IMR-90 (cell line): ENCODE results near the gene CAPS. TPM values are rescaled to one million over a fixed set of nuclear protein-coding genes. Genes with fewer than 3 reads are reported as not detected.

Source experiments
- ATAC-seq: fragments of 200-7000 bp; cut with Tn5 transposase; 2 replicates; pipeline ENCODE4 v1.9.1; 2020; ENCODE audit warnings: low read depth, mild to moderate bottlenecking, moderate library complexity
- BruUV-seq: library from RNA; stranded (reverse); fragments of 400-500 nt; replicated peaks from 2 replicates; lab custom pipeline; 2021; lab: Mats Ljungman, UMichigan
- CTCF ChIA-PET: fragments of 300-600 bp; formaldehyde crosslinking; extraction: SDS; loops from one replicate; lab custom pipeline; 2021; ENCODE audit warnings: antibody characterized with exemption; lab: Yijun Ruan, JAX
- POLR2A ChIA-PET: fragments of 300-600 bp; sonication (Branson Sonifier 250); formaldehyde crosslinking; loops from one replicate; lab custom pipeline; 2022; ENCODE audit warnings: antibody characterized with exemption; ENCODE audit not compliant: unreplicated experiment; lab: Charles Lee
- DNase-seq: peaks from one replicate; pipeline ENCODE4 v3.0.0; 2013
- H2AFZ ChIP-seq: replicated peaks from 2 replicates; pipeline ENCODE3; 2013; ENCODE audit warnings: low read length, mild to moderate bottlenecking; ENCODE audit not compliant: poor library complexity
- H2AK5ac ChIP-seq: 2 replicates; pipeline ENCODE4 v1.6.1; 2013; ENCODE audit warnings: low read depth, low read length, inconsistent platforms
- H2AK9ac ChIP-seq: replicated peaks from 2 replicates; pipeline ENCODE3; 2013; ENCODE audit warnings: mild to moderate bottlenecking, low read depth, low read length, moderate library complexity; ENCODE audit not compliant: poor library complexity
- H2BK120ac ChIP-seq: 2 replicates; pipeline ENCODE4 v1.6.1; 2013; ENCODE audit warnings: low read depth, low read length, inconsistent platforms
- H2BK15ac ChIP-seq: 3 replicates; pipeline ENCODE4 v1.6.1; 2013; ENCODE audit warnings: low read depth, low read length, inconsistent platforms
- H2BK20ac ChIP-seq: 2 replicates; pipeline ENCODE4 v1.6.1; 2013; ENCODE audit warnings: low read depth, mild to moderate bottlenecking, inconsistent platforms, low read length, moderate library complexity
- H2BK5ac ChIP-seq: 2 replicates; pipeline ENCODE4 v1.6.1; 2013; ENCODE audit warnings: mild to moderate bottlenecking, low read depth, low read length, inconsistent platforms; ENCODE audit not compliant: poor library complexity, severe bottlenecking
- H3K14ac ChIP-seq: replicated peaks from 2 replicates; pipeline ENCODE4 v1.6.1; 2013; ENCODE audit warnings: low read depth, low read length, inconsistent platforms
- H3K18ac ChIP-seq: 2 replicates; pipeline ENCODE4 v1.6.1; 2013; ENCODE audit warnings: low read depth, low read length, control low read depth
- H3K23ac ChIP-seq: 2 replicates; pipeline ENCODE4 v1.6.1; 2013; ENCODE audit warnings: low read depth, low read length, inconsistent platforms
- H3K27ac ChIP-seq: 2 replicates; pipeline ENCODE4 v1.5.1; 2013; ENCODE audit warnings: mild to moderate bottlenecking, control low read depth, low read length; ENCODE audit not compliant: insufficient read depth
- H3K27me3 ChIP-seq: 2 replicates; pipeline ENCODE4 v1.6.1; 2013; ENCODE audit warnings: low read length; ENCODE audit not compliant: control insufficient read depth, insufficient read depth
- H3K36me3 ChIP-seq: 2 replicates; pipeline ENCODE4 v1.6.1; 2013; ENCODE audit warnings: low read length, mixed read lengths; ENCODE audit not compliant: control insufficient read depth, insufficient read depth
- H3K4ac ChIP-seq: 2 replicates; pipeline ENCODE4 v1.6.1; 2013; ENCODE audit warnings: low read depth, low read length, inconsistent platforms
- H3K4me1 ChIP-seq: 2 replicates; pipeline ENCODE4 v1.6.1; 2013; ENCODE audit warnings: low read length, mixed read lengths; ENCODE audit not compliant: control insufficient read depth, insufficient read depth
- H3K4me2 ChIP-seq: 2 replicates; pipeline ENCODE4 v1.6.1; 2013; ENCODE audit warnings: low read depth, mild to moderate bottlenecking, control low read depth, low read length, moderate library complexity
- H3K4me3 ChIP-seq: 2 replicates; pipeline ENCODE4 v1.5.1; 2013; ENCODE audit warnings: low read depth, mild to moderate bottlenecking, control low read depth, low read length, moderate library complexity; ENCODE audit not compliant: insufficient read depth
- H3K56ac ChIP-seq: 2 replicates; pipeline ENCODE4 v1.6.1; 2013; ENCODE audit warnings: low read length, inconsistent platforms; ENCODE audit not compliant: insufficient read depth; ENCODE audit errors: extremely low read depth
- H3K79me1 ChIP-seq, 2 experiments: 2 replicates each; pipeline ENCODE4 v1.6.1; 2013; ENCODE audit warnings: low read length in 2 of 2, inconsistent platforms in 1 of 2, low read depth in 1 of 2
- H3K9ac ChIP-seq: 2 replicates; pipeline ENCODE4 v1.6.1; 2013; ENCODE audit warnings: low read depth, low read length, control low read depth
- H3K9me1 ChIP-seq: 2 replicates; pipeline ENCODE4 v1.6.1; 2013; ENCODE audit warnings: low read length, inconsistent platforms; ENCODE audit not compliant: insufficient read depth
- H3K9me3 ChIP-seq: 2 replicates; pipeline ENCODE4 v1.6.1; 2013; ENCODE audit warnings: low read length; ENCODE audit not compliant: control insufficient read depth, insufficient read depth
- H4K20me1 ChIP-seq: 2 replicates; pipeline ENCODE4 v1.6.1; 2013; ENCODE audit warnings: low read length, inconsistent platforms; ENCODE audit not compliant: insufficient read depth
- H4K5ac ChIP-seq: 2 replicates; pipeline ENCODE4 v1.6.1; 2013; ENCODE audit warnings: mild to moderate bottlenecking, low read depth, low read length, control low read depth
- H4K8ac ChIP-seq, 2 experiments: 2 replicates each; pipeline ENCODE4 v1.6.1; 2013; ENCODE audit warnings: low read depth in 2 of 2, low read length in 2 of 2, control low read depth in 1 of 2, inconsistent platforms in 1 of 2
- H4K91ac ChIP-seq: 2 replicates; pipeline ENCODE4 v1.6.1; 2013; ENCODE audit warnings: low read depth, low read length, inconsistent platforms; ENCODE audit not compliant: insufficient read depth
- CEBPB ChIP-seq: IDR thresholded peaks from 2 replicates; pipeline ENCODE4 v1.6.1; 2012; ENCODE audit warnings: low read depth, low read length, improper control_type of control experiment
- SMC3 ChIP-seq: fragments of 150-350 bp; IDR thresholded peaks from 2 replicates; pipeline ENCODE4 v1.6.1; 2016; ENCODE audit warnings: low read depth, mild to moderate bottlenecking, antibody characterized with exemption, low read length, moderate library complexity
- WGBS, 2 experiments: methylation state at CpG; one replicate each; pipeline versions ENCODE4 v1.1.5 to v1.1.7; 2013; ENCODE audit warnings: missing lambda C conversion rate in 2 of 2; ENCODE audit not compliant: insufficient read length in 1 of 2; ENCODE audit errors: extremely low coverage in 2 of 2; 5-methylcytosine and 5-hydroxymethylcytosine counted together
- dilution Hi-C: fragments of 300-500 bp; cut with HindIII; formaldehyde crosslinking; loops from one replicate; pipeline ENCODE4 v1.14.3; 2018; ENCODE audit warnings: low sequenced_read_pairs; ENCODE audit not compliant: unreplicated experiment
- in situ Hi-C: fragments of 300-500 bp; cut with MboI; formaldehyde crosslinking; loops from 3 replicates; pipeline ENCODE4 v1.14.3; 2019; ENCODE audit warnings: low sequenced_read_pairs, inconsistent platforms, mixed read lengths
- intact Hi-C: fragments of 100-400 bp; cut with micrococcal nuclease; formaldehyde crosslinking; loops from 2 replicates; pipeline ENCODE4 v1.10.0; 2022
- polyA plus RNA-seq, 3 experiments: library from polyadenylated mRNA; depleted of rRNA; stranded (reverse); fragments of >200 nt; gene quantifications; 2 replicates each; pipeline ENCODE4 v1.2.3, GENCODE V29; 2012; ENCODE audit warnings: low replicate concordance in 1 of 3
- total RNA-seq: library from RNA; depleted of rRNA; stranded (reverse); fragments of >200 nt; gene quantifications from 2 replicates; pipeline ENCODE4 v1.2.3, GENCODE V29; 2012

Gene CAPS
- total and polyA plus RNA-seq, 2 of the 4 experiments (the other 2 are of a cell fraction): 0.54 to 4.9 TPM

- WGBS, 2 experiments: 83% methylated on average over 11 of the region's 18 CpGs; no CpG with 5 or more reads in 1 of the 2 experiments
- Histone ChIP-seq H3K9me3 (no peaks in the 10 kb centered on the region), H3K9me1 (peaks cover 29% of the 10 kb centered on the region), H3K79me1 (peaks cover 21 to 69% of the 10 kb centered on the region in 2 experiments; a peak in 3 of 4 replicates), H3K9ac (no peak overlapping the region), H3K4me1 (peaks cover 32% of the 10 kb centered on the region), H3K36me3 (peaks cover 61% of the 10 kb centered on the region), H3K27ac (no peak overlapping the region), H2AK9ac (no peak overlapping the region), H4K91ac (no peak overlapping the region), H3K14ac (no peak overlapping the region), H3K4ac (no peak overlapping the region), H3K4me3 (no peak overlapping the region), H2BK120ac (no peak overlapping the region), H3K18ac (no peak overlapping the region), H4K20me1 (peaks cover 32% of the 10 kb centered on the region), H3K27me3 (no peaks in the 10 kb centered on the region), H4K8ac (no peak overlapping the region), H2BK20ac (no peak overlapping the region), H4K5ac (no peak overlapping the region), H2AFZ (no peak overlapping the region), H2BK5ac (no peak overlapping the region), H3K56ac (no peak overlapping the region), H3K4me2 (no peak overlapping the region), H2AK5ac (no peak overlapping the region), H3K23ac (no peak overlapping the region), H2BK15ac (no peak overlapping the region)
- in situ Hi-C loops: no loop called here
- no TSS peak for BruUV-seq
- TF ChIP-seq CEBPB (peak; percentile 25; the same call in 1 of the 2 replicates), SMC3 (no peak)
- CTCF ChIA-PET: no interaction called here
- DNase-seq: no peak
- intact Hi-C loops: no loop called here
- no peak for ATAC-seq
- POLR2A ChIA-PET: no interaction called here
- dilution Hi-C loops: no loop called here
These were observed 18.1 kb downstream of the CAPS start for GRCh38 chr19:5932146-5932545.
